ENCODE data around the gene TFEB.

Gene TFEB

DNA sequence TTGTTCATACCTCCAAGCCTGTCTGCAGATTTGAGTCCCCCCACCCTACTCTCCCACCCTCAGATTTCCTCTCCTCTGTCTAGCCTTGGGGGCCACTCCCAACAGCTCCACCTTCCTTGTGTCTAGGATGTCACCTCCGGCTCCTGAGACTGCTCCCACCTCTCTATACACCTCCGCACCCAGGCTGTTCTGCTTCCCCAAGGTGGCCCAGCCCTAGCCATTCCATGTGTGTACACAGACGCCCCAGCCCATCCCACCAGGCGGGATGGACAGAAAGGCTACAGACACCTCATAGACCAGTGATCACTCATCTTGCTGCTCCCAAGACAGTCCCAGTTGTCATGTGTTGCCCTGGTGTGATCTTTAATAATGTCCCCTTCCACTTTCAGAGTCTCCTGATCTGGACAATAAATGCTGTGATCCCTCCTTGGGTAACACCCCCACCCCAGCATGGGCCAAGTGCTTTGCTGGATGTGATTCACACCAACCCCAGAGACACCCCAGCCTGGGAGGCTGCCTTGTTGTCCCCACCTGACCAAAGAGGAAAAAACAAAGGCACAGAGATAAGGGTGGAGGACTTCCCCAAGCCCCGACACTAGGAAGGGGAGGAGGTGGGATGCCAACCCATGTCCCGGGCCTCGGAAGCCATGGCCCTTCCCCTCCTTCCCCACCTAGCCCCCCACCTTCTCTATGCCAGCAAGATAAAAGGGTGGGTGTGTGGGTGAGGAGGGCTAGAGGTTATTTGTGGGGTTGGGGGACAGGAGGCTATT is 61.0 kb downstream of the TFEB start:
- DNase-seq (ENCODE audit: low spot score): no peak

DNA sequence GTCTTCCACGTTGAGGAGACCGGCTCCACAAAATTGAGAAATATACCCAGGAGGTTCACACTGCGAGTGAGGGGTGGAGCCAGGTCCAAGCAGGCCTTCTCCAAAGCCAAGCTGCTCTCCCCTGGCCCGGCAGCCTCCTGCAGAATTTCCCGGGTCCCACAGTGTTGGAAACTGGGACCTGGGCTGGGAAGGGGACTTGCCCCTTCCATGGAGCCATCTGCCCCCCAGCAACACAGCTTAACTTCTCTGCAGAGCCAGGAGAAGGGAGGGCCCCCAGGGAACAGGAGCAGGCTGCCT is 61.8 kb downstream of the TFEB start:
- no peak for DNase-seq (ENCODE audit: low spot score)

DNA sequence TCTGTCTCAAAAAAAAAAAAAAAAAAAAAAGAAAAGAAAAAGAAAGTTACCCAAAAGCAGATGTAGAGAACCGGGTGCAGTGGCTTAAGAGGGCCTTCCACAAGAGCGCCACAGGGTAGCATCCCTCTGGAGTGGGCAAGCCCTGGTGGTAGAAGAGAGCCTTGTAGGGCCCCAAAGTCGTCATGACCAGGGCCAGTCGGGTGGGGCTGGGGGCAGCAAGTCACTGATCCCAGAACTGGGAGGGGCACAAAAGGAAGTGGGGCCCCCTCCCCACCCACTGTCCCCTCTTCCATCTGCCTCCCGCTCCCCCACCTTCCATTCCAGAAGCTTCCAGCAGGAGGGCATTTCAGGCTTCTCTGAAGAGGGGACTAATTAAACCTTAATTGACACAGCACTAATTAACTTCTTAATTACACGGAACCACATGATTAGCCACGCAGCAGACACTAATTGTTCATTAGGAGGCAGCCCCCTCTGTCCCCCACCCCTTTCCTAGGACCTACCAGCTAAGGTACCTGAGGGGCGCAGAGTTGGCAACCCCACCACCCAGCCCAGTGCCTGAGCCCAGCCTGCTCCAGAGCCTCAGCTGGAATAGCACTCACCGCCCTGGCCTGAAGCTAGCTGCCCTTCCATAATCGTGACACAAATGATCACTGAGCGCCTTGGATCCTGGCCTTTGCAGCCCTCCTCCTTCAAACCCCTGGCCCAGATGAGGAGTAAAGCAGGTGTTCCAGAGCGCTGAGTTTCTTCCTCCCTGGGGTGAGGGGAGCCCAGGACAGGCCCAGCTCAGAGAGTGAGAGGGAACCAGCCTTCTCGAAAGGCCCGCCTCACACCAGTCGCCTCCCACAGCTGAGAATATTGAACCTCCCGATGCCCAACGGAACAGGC is 62.3 kb downstream of the TFEB start:
- DNase-seq (ENCODE audit: low spot score): no peak

DNA sequence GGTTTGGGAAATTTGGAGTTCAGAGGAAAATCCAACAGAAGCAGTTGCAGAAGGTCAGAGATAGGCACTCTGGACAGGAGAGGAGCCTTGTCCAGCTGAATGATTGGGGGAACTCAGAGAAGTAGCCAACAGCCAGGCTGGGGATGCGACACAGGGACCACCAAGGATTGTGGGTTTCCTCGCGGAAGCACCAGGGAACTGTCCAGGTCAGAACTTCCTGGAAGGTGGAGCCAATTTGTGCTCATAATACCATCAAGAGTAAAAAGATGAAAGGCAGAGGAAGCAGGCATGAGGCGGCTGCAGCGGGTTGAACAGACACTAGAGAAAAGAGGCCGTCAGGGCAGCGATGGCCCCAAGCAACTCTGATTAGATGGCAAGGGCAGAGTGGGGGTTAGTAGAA is 63.4 kb downstream of the TFEB start:
- DNase-seq (ENCODE audit: low spot score): no peak

DNA sequence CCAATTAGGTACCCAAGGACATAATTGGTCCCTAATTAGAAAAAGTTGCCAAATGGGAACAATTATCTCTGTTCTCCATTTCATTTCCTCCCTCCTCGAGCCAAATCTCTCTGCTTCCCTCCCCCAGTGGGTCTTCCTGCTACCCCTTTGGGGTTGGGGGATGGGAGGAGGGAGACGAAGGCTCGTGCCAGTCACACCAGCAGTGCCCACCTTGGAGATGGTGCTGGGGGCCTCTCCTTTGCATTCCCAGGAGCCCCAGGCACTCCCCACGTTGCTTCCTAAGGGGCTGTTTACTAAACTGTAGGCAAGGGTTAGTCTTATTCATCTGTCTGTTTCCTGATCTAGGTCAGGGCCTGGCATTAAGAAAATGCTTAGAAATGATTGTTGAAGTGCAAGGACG is 64.0 kb downstream of the TFEB start:
- no peak for DNase-seq (ENCODE audit: low spot score)

DNA sequence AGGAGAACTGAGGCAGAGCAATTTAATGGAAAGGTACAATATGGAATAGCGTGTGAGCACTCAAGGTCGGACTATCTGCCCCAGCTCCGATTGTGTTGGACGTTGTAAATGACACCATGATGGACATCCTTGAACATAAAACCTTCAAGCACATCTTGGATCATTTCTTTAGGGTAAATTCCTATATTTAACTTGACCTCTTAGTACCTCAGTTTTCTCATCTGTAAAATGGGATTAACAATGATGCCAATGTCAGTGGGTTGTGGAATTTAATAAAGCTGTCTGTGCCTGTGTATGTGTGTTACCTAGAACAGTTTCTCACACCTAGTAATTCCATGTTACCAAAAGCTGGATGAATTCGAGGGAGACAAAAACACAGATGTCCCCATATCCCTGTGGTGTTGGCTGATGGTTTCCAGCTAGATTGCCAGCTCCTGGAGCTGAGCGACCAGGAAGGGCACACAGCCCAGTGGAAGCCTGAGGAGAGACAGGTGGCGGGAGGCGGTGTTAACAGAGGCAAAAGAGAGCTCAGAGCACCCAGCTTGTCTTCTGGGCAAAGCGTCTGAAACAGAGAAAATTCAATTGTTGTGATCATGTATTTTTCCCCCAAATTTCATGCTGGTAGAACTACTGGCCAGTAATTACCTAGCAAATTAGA is 64.6 kb downstream of the TFEB start:
- no peak for DNase-seq (ENCODE audit: low spot score)

DNA sequence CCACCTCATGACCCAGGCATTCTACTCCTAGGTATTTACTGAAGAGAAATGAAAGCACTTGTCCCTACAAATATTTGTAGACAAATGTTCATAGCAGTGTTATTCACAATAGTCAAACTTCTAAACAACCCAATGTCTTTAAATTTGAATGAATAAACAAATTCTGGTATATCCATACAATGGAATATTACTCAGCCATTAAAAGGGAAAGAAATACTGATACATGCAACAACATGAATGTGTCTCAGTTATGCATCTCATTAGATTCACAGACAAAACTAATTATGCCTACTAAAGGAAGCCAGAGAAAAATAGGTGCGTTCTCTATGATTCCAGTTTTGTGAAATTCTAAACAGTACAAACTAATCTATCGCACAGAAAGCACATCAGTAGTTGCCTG is 66.4 kb downstream of the TFEB start:
- no peak for DNase-seq (ENCODE audit: low spot score)

DNA sequence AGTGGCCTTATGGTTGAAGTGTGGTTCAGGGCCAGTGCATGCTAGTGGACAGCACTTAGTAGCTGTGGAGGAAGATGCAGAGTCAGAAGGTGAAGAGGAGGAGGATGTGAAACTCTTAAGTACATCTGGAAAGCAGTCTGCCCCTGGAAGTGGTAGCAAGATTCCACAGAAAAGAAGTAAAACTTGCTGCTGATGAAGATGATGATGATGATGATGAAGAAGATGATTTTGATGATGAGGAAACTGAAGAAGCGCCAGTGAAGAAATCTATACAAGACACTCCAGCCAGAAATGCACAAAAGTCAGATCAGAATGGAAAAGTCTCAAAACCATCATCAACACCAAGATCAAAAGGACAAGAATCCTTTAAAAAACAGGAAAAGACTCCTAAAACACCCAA is 68.2 kb downstream of the TFEB start:
- DNase-seq (ENCODE audit: low spot score): no peak

DNA sequence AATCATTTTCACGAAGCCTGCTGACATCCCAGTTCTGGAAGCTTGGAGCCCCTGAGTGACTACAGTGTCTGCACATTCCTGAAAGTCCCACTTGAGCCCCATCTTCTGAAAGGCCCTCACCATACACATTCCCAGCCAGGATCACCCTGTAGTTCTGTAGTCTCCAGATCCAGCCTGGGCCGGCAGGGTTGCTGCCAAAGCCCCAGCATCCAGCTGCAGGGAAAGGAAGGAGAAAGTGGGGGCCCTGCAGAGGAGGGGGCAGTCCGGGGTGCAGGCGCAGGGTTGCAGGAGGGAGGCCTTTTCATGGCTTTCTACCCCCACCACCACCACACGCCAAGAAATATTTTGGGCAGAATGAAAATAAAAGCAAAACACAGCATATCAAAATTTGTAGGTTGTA is 71.1 kb downstream of the TFEB start:
- no peak for DNase-seq (ENCODE audit: low spot score)

DNA sequence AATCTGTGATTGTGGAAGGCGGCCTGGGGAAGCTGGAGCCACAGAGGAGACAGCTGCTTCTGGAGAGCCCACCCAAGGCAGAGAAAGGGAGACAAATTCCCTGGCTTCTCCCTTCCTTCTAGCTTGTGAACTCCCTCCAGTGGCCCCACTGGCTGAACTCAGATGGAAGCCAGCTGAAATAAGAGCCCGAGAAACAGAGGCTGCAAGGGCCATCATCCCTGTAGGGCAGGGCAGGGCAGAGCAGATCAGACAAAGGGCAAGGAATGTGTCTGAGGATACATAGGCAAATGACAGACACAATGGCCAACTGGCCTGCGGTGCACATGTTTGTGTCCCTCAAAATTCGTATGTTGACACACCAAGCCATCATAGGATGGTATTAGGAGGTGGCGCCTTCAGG is 71.8 kb downstream of the TFEB start:
- no peak for DNase-seq (ENCODE audit: low spot score)

DNA sequence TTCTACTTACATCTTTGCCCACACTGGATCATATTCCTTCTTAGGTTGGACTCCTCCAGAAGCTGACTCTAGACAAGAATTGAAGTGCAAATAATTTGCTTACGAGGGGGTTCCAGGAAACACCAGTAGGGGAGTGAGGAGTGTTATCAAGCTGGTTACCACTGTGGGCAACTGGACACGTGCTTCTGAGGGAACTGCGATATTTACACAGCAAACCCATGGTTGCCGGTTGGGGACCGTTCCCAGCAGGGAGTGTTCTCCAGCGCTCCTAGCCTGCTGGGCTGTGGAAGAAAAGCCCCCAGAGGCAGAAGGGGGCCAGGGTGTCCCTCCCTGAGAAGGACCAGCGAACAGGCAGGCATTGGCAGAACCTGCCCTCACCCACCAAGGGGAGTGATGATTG is 75.5 kb downstream of the TFEB start:
- DNase-seq (ENCODE audit: low spot score): no peak

DNA sequence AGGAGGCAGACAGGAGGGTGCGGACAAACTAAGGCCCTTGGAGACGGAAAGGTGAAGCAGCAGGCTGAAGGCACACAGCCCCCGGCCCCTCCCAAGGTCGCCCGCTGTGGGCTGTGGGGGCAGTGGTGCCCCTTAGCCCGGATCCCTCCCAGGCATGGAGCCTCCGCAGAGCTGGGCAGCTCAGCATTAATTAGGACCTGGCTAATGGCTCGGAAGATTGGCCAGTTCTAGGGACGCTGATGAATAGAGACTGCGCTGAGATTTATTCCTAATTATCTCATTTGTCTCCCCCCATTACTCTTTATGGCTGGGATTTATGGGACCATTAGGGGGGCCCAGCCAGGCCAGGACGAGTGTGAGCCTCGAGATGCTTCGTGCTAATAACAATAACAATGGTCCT is 76.8 kb downstream of the TFEB start:
- DNase-seq (ENCODE audit: low spot score): no peak

DNA sequence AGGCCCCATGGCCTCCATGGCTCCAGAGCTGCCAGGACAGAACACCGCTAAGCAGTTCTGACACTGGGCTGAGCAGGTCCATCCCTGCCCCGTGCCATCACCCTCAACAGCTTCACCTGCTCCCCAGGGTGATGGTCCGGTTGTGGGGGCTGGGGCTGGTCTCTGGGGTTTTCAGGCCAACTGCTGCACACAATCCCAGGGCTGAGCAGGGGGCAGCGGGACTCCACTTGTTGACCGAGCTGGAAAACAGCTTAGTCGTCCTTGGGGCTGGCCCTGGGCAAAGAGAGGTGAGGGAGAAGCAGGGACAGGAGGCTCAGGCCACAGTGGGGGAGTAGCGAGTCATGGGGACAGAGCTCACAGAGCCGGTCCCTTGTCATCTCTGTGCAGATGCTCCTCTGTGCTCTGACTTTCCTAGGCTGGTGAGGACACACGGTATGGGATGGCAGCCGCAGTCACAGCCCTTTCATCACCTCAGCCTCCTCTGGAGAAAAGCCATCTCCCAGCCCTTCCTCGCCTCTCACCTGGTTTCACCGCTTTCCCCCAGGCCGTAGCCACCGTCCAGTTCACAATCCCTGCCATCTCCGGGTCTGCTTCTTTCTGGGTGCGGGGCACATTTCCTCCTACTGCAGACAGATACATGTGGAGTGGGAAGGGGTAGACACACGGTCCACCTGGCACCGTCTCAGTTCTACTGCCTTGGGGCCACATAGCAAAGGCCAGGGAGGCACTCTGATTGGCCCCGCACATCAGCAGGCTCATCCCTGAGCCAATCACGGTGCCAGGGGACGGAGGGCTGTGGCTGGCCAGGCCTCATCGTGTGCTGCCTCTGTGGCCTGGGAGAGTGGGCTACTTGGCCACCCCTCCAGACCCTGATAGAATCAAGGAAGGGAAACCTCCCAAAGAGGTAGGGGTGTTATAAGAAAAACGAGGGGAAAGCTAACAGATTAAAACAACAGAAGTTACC is 78.0 kb downstream of the TFEB start:
- DNase-seq (ENCODE audit: low spot score): no peak

DNA sequence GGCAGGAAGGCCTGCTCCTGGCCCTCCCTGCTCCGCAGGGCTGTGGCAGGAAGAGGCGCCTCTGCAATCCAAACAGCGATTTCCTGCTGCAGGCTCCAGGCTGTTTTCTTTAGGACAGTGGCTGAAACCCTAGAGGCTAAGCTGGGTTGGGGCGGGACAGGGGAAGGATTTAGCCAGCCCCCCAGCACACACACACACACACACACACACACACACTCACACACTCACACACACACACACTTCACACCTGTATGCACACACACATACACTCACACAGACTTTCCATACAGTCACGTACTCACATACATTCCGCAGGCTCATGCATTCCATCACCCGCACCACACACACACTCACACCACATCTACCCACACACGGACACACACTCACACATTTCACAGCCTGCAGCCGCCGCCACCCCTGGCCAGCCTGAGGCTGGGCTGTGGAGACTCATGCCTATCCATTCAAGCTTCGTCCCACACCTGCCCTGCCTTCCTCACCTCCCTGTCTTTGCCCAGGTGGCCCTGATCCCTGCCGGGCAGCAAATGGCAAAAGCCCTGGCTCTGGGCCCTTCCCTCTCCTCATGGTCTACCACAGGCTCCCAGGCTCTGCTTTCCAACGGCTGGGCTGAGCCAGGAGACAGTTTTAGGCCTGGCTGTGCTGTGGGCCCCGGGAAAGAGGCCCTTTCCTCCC is 79.3 kb downstream of the TFEB start:
- DNase-seq (ENCODE audit: low spot score): no peak

DNA sequence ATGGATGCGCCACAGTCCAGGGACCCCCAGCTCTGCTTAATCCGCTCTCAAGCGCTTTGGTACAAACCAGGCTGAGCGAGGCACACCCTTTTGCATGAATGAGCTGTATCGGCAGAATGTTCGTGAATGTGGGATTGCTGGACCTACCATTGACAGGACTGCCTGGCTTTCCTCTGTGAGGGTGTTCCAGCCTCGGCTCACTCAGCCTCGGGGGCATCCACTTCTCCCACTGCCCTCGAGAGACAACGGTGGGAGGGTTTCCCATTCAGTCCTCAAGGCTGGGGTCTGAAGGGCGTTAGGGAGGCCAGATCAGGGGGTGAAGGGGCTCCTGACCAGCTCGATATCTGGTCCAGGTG is 79.8 kb downstream of the TFEB start:
- DNase-seq (ENCODE audit: low spot score): no peak

DNA sequence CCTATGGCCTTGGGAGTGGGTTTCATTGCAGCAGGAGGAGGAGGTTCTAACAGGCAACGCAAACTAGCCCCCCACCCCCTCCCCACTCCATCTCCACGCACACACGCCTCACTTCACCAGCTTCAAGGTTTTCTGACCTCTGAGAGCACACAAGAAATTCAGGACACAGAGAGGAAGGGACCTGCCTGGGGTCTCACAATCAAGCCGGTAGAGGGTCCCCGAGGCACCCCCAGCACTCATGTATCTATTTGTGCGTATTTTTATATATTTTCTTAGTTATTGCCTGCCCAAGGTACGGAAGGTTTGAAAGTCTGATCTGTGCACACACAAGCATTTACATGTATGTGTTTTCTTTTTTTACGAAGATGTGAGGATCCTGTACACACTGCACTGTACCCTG is 80.2 kb downstream of the TFEB start:
- DNase-seq (ENCODE audit: low spot score): no peak

DNA sequence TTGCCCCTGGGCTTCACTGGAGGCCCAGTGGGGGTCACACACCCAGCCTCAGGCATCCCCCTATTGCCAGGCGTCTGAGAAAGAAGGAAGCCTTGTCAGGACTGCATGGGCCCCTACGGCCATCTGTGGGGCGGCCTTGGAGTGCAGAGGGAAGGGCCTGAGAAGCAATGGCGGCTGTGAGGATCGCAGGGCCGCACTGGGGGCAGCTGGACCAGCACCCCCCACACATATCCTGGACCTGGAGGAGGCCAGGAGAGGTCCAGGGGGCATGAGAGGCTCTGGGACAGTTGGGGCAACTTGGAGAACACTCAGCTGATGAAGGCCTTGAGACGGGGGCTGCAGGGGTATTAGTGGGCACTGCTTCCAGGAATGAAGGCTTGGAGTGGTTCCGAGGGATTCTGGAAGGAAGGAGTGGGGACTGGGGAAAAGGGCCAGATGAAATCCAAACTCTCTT is 80.7 kb downstream of the TFEB start:
- DNase-seq (ENCODE audit: low spot score): no peak

DNA sequence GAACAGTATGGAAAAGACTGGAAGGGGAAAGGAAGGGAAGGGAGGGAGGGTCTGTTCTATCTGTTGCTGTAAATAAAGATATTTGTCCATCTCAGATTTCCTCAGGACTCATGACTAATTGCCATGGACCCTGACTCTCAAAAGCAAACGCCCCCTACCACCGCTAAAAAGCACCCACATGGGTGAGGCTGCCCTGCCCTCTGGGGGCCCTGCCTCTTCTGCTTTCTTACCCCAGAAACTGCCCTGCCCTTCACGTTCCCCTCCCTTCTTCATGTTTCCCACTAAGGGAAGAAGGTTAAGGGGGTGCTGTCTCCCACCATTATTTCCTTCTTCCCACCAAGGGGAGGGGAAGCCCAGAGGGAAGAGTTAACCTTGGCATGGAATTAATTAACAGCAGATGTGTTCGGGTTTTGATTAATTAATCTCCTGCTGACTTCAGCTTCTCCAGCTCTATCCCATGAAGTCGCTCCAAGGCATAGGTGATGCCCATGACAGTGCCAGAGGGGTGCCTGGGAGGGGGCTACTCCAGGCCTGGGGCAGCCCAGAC is 81.2 kb downstream of the TFEB start:
- DNase-seq (ENCODE audit: low spot score): no peak

DNA sequence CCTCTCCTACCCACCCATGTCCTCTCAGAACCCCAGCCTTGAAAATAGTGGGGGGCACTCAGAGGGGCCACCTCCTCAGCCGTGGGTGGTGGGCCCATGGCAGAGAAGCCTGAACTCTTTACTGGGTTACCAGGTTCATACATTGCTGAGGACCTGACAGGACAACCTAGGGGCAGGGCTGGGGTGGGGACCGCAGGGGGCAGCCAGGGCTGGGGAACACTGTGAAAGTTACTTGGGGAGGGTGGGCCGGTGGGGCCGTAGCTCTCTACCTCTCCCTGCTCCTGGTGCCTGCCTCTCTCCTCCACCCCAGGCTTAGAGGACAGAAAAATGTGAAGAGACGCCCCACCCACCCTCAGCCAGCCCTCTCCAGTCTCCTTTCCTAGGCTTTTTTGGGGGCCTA is 81.7 kb downstream of the TFEB start:
- no peak for DNase-seq (ENCODE audit: low spot score)

DNA sequence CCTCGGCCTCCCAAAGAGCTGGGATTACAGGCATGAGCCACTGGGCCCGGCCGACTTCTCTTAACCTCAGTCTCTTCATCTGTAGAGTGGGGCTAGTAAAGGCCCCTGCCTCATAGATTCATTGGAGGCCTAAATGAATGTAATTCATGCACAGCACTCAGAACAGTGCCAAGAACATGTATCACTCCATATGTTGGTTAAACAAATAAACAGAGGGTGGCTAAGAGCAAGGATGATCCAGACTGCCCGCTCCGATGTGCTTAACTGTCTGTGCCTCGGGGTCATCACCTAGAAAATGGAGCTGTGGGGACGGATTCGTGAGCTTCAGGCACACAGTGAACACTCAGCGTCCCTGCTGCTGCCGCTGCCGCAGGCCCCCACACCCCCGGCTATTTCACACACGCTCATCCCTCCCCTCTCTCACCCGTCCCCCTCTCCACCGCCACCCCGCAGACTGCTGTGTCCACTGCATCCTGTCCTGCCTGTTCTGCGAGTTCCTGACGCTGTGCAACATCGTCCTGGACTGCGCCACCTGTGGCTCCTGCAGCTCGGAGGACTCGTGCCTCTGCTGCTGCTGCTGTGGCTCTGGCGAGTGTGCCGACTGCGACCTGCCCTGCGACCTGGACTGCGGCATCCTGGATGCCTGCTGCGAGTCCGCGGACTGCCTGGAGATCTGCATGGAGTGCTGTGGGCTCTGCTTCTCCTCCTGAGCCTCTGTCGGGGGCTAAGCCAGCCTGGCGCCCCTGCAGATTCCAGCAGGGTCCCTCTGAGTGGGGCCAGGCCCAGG is 82.3 kb downstream of the TFEB start:
- no peak for DNase-seq (ENCODE audit: low spot score)

Data from iPS-NIHi11 (cell line).